Liver (tissue), 9 donors: Measurements from ENCODE around the gene RNU7-1. TPM values are rescaled to one million over a fixed set of nuclear protein-coding genes. Genes with fewer than 3 reads are reported as not detected.

Source experiments
- DNase-seq: peaks from one replicate; pipeline ENCODE4 v3.0.0-alpha.2; 2017; ENCODE audit warnings: low spot score
- H3K27ac ChIP-seq, 2 donors: one replicate each; pipeline ENCODE4 v1.7.0; 2013; ENCODE audit warnings: inconsistent platforms in 2 of 2, low read length in 2 of 2, control low read depth in 1 of 2, low read depth in 1 of 2, mild to moderate bottlenecking in 1 of 2
- H3K27me3 ChIP-seq, 4 donors: one replicate each; pipeline versions ENCODE4 v1.6.1 to v1.7.0; 2013; ENCODE audit warnings: low read length in 3 of 4, inconsistent platforms in 1 of 4, mild to moderate bottlenecking in 1 of 4, moderate library complexity in 1 of 4; ENCODE audit not compliant: control insufficient read depth in 4 of 4, insufficient read depth in 4 of 4
- H3K36me3 ChIP-seq, 4 donors: one replicate each; pipeline versions ENCODE4 v1.6.1 to v1.7.0; 2013; ENCODE audit warnings: low read length in 3 of 4, mild to moderate bottlenecking in 3 of 4, low read depth in 1 of 4, moderate library complexity in 1 of 4; ENCODE audit not compliant: control insufficient read depth in 4 of 4, insufficient read depth in 3 of 4
- H3K4me1 ChIP-seq, 4 donors: one replicate each; pipeline versions ENCODE4 v1.6.1 to v1.7.0; 2013; ENCODE audit warnings: low read length in 3 of 4, mild to moderate bottlenecking in 3 of 4, moderate library complexity in 1 of 4; ENCODE audit not compliant: control insufficient read depth in 4 of 4, insufficient read depth in 4 of 4
- H3K4me3 ChIP-seq, 3 donors: one replicate each; pipeline versions ENCODE4 v1.6.1 to v1.7.0; 2013; ENCODE audit warnings: low read length in 3 of 3, control low read depth in 1 of 3, low read depth in 1 of 3, mild to moderate bottlenecking in 1 of 3
- H3K9ac ChIP-seq, 2 donors: one replicate each; pipeline ENCODE4 v1.7.0; 2013; ENCODE audit warnings: low read length in 2 of 2, mild to moderate bottlenecking in 2 of 2, moderate library complexity in 2 of 2, control low read depth in 1 of 2, low read depth in 1 of 2
- H3K9me3 ChIP-seq, 4 donors: one replicate each; pipeline versions ENCODE4 v1.6.1 to v1.7.0; 2013; ENCODE audit warnings: low read length in 3 of 4; ENCODE audit not compliant: control insufficient read depth in 4 of 4
- EGR1 ChIP-seq, 2 donors: IDR thresholded peaks; 2 replicates each; pipeline ENCODE4 v1.6.1; 2016 to 2018; ENCODE audit warnings: antibody characterized with exemption in 2 of 2, low read depth in 2 of 2
- FOXA1 ChIP-seq: IDR thresholded peaks from 2 replicates; pipeline ENCODE4 v1.6.1; 2016; ENCODE audit warnings: antibody characterized with exemption
- FOXA2 ChIP-seq: IDR thresholded peaks from 2 replicates; pipeline ENCODE4 v1.6.1; 2016; ENCODE audit warnings: antibody characterized with exemption
- GABPA ChIP-seq, 2 donors: IDR thresholded peaks in 1 of 2; conservative IDR thresholded peaks in 1 of 2; 2 replicates each; pipeline ENCODE4 v1.6.1; 2016; ENCODE audit warnings: antibody characterized with exemption in 2 of 2, mild to moderate bottlenecking in 1 of 2, moderate library complexity in 1 of 2
- NR2F2 ChIP-seq: IDR thresholded peaks from 2 replicates; pipeline ENCODE4 v1.6.1; 2016; ENCODE audit warnings: antibody characterized with exemption
- RAD21 ChIP-seq, 2 donors: IDR thresholded peaks; 2 replicates each; pipeline ENCODE4 v1.6.1; 2016; ENCODE audit warnings: antibody characterized with exemption in 2 of 2, mild to moderate bottlenecking in 2 of 2
- RXRA ChIP-seq, 2 donors: IDR thresholded peaks; 2 replicates each; pipeline ENCODE4 v1.6.1; 2017 to 2018; ENCODE audit warnings: antibody characterized with exemption in 2 of 2, mild to moderate bottlenecking in 1 of 2
- SP1 ChIP-seq: IDR thresholded peaks from 2 replicates; pipeline ENCODE4 v1.6.1; 2018; ENCODE audit warnings: antibody characterized with exemption, mild to moderate bottlenecking
- WGBS: extraction: QIAGEN DNeasy Blood & Tissue Kit; methylation state at CpG from one replicate; pipeline ENCODE4 v1.1.7; 2013; 5-methylcytosine and 5-hydroxymethylcytosine counted together
- polyA plus RNA-seq, 2 donors: library from polyadenylated mRNA; stranded (reverse) in 1 of 2; unstranded in 1 of 2; fragments of 200-250 nt in 1 of 2; fragments of >200 nt in 1 of 2; fragmentation: Nextera tagmentation in 1 of 2; extraction: Ambion mirVana in 1 of 2; gene quantifications; one replicate each; pipeline versions ENCODE4 v1.2.1 to v1.2.3, GENCODE V29; 2013 to 2015
- total RNA-seq, 2 donors: library from RNA; depleted of rRNA; stranded (reverse); fragments of >200 nt; gene quantifications; one replicate each; pipeline ENCODE4 v1.2.3, GENCODE V29; 2014
- TF ChIP-seq, protein P1 (sequence below): IDR thresholded peaks from 2 replicates; pipeline ENCODE4 v1.6.1; 2016; ENCODE audit warnings: antibody characterized with exemption
- TF ChIP-seq, protein P2 (sequence below): IDR thresholded peaks from 2 replicates; pipeline ENCODE4 v1.6.1; 2016; ENCODE audit warnings: antibody characterized with exemption
- TF ChIP-seq, protein P3 (sequence below): IDR thresholded peaks from 2 replicates; pipeline ENCODE4 v1.6.1; 2016; ENCODE audit warnings: antibody characterized with exemption
- donor health status: healthy.
- donor health status: healthy.
- donor health status: healthy.
- donor health status: healthy.
- donor health status: healthy.

Gene RNU7-1
- total and polyA plus RNA-seq, 4 donors, result not detected

DNA sequence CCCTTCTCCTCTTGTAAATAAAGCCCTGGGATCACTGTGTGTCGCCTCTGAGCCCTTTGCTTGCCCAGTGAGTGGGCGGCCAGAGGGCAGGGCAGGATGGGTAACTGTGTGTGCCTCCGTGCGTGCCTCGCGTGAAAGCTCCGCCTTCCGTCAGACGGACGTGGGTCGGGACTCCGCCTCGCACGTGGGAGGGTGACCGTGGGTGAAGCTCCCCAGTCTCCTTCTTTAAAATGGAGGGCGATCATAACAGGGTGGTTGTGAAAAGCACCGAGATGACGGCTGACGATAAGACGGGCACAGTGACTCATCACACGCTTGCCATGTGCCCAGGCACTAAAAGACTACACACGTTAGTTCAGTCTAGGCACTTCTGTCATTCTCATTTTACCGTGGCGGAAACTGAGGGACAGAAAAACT, 17.7 kb downstream of the RNU7-1 start (continued):
- TF ChIP-seq SP1, result no peak

- H3K9me3 ChIP-seq, result no peaks in the 10 kb centered on the region
- H3K27ac ChIP-seq, result peak overlapping the region; percentile 42 to 87
- H3K4me1 ChIP-seq, result peaks cover 2 to 40% (median 17%) of the 10 kb centered on the region in 4 donors
- peaks cover 3 to 17% (median 10%) of the 10 kb centered on the region in 4 donors for H3K36me3 ChIP-seq
- H3K27me3 ChIP-seq, result no peaks in the 10 kb centered on the region
- peak overlapping the region; percentile 2 to 55 for H3K9ac ChIP-seq
- H3K4me3 ChIP-seq, result no peak overlapping the region
- WGBS, result 34% methylated on average over 16 of the region's 16 CpGs
- DNase-seq, result peak; percentile 64
- TF ChIP-seq FOXA2 (no peak), RAD21 (IDR thresholded peaks at IDR 0.05) (peak in 1 of 2 donors; percentile 31)
These were observed 18.2 kb downstream of the RNU7-1 start for GRCh38 chr12:6961695-6962284.

DNA sequence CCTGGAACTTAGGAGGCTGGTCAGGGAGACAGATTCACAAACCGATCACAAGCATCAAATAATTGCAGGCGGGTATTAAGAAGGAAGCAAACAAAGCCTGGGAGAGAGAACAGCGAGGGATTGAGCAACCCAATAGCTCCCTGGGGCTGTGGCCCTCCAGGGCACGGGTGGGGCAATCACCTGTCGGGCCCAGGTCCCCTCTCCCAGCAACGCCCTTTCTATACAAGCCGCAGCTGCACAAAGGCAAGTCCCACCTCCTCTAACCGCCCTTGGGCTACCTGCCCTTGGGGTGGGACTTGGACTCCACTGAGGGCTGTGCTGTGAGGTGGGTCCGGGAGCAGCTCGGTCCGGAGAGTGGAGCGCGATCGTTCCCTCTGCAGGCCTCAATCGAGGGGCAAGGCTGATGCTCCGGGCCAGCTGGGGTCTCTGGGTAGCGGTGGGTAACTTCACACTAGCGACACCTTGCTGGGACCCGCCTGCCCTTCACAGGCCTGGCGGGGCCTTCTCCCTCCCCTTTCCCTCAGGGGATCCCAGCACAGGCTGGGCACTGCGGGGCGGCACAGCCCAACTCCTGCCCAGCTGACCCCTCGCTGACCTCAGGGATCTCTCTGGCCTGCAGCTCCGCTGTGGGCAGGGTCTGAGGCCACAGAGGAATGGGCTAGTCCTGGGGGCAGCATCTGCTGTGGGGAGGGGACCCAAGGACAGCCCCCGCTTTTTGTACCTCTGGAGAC, 18.8 kb downstream of the RNU7-1 start:
- peaks cover 2 to 40% (median 17%) of the 10 kb centered on the region in 4 donors for H3K4me1 ChIP-seq
- no peak overlapping the region for H3K4me3 ChIP-seq
- peak overlapping the region; percentile 42 to 87 for H3K27ac ChIP-seq
- no peak for DNase-seq
- peaks cover 7 to 23% (median 16%) of the 10 kb centered on the region in 4 donors for H3K36me3 ChIP-seq
- no peaks in the 10 kb centered on the region for H3K27me3 ChIP-seq
- WGBS, result 63% methylated on average over 25 of the region's 25 CpGs
- H3K9ac ChIP-seq, result no peak overlapping the region
- TF ChIP-seq RXRA (IDR thresholded peaks at IDR 0.05), result no peak
- TF ChIP-seq FOXA1, result no peak
- TF ChIP-seq, protein P1, sequence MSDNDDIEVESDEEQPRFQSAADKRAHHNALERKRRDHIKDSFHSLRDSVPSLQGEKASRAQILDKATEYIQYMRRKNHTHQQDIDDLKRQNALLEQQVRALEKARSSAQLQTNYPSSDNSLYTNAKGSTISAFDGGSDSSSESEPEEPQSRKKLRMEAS, result no peak
- TF ChIP-seq, protein P2, sequence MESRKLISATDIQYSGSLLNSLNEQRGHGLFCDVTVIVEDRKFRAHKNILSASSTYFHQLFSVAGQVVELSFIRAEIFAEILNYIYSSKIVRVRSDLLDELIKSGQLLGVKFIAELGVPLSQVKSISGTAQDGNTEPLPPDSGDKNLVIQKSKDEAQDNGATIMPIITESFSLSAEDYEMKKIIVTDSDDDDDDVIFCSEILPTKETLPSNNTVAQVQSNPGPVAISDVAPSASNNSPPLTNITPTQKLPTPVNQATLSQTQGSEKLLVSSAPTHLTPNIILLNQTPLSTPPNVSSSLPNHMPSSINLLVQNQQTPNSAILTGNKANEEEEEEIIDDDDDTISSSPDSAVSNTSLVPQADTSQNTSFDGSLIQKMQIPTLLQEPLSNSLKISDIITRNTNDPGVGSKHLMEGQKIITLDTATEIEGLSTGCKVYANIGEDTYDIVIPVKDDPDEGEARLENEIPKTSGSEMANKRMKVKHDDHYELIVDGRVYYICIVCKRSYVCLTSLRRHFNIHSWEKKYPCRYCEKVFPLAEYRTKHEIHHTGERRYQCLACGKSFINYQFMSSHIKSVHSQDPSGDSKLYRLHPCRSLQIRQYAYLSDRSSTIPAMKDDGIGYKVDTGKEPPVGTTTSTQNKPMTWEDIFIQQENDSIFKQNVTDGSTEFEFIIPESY, result no peak
- TF ChIP-seq NR2F2, result no peak
- no peak for TF ChIP-seq GABPA (IDR thresholded peaks at IDR 0.05 in 1 of 2, conservative IDR thresholded peaks at IDR 0.05 in 1 of 2)
- no peak for TF ChIP-seq RAD21 (IDR thresholded peaks at IDR 0.05)
- H3K9me3 ChIP-seq, result no peaks in the 10 kb centered on the region

GRCh38 chr12:6963016-6963731, 19.6 kb downstream of the RNU7-1 start:
- no peak overlapping the region for H3K9ac ChIP-seq
- H3K4me1 ChIP-seq, result peaks cover 2 to 41% (median 19%) of the 10 kb centered on the region in 4 donors
- WGBS, result 79% methylated on average over 32 of the region's 32 CpGs
- no peak overlapping the region for H3K27ac ChIP-seq
- DNase-seq, result no peak
- H3K9me3 ChIP-seq, result no peaks in the 10 kb centered on the region
- H3K36me3 ChIP-seq, result peaks cover 12 to 28% (median 22%) of the 10 kb centered on the region in 4 donors
- no peaks in the 10 kb centered on the region for H3K27me3 ChIP-seq
- no peak overlapping the region for H3K4me3 ChIP-seq
- TF ChIP-seq, protein P1, result no peak
- TF ChIP-seq EGR1 (IDR thresholded peaks at IDR 0.05; ENCODE audit: low read depth in 2 of 2) (no peak), RXRA (IDR thresholded peaks at IDR 0.05) (no peak), GABPA (IDR thresholded peaks at IDR 0.05 in 1 of 2, conservative IDR thresholded peaks at IDR 0.05 in 1 of 2) (no peak)
- TF ChIP-seq, protein P2, result no peak
- TF ChIP-seq, protein P3, sequence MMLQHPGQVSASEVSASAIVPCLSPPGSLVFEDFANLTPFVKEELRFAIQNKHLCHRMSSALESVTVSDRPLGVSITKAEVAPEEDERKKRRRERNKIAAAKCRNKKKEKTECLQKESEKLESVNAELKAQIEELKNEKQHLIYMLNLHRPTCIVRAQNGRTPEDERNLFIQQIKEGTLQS, result no peak
